Loucy (cell line): ENCODE measurements around the gene MGAT5B.
"Not testable (repeated sequence)": the region's sequence is repeated elsewhere in the genome, so short reads cannot be mapped to it uniquely, and the experiment has no call there.

ENCODE experiments used
- H2AFZ ChIP-seq: fragments of 200-600 bp; sonication (generic); 2 replicates; pipeline ENCODE4 v1.6.0; 2016; ENCODE audit warnings: antibody characterized with exemption, mild to moderate bottlenecking, low read length, moderate library complexity
- H3F3A ChIP-seq: fragments of 200-600 bp; 2 replicates; pipeline ENCODE4 v1.6.0; 2016; ENCODE audit warnings: antibody characterized with exemption, low read depth, mild to moderate bottlenecking
- H3K27me3 ChIP-seq: fragments of 200-600 bp; sonication (generic); 2 replicates; pipeline ENCODE4 v1.6.1; 2014; ENCODE audit warnings: low read length, mild to moderate bottlenecking; ENCODE audit not compliant: insufficient read depth, poor library complexity, severe bottlenecking
- H3K36me3 ChIP-seq: fragments of 200-600 bp; sonication (generic); 2 replicates; pipeline ENCODE4 v1.6.1; 2016; ENCODE audit warnings: low read length; ENCODE audit not compliant: insufficient read depth
- H3K4me1 ChIP-seq: fragments of 200-600 bp; sonication (generic); 2 replicates; pipeline ENCODE4 v1.5.1; 2014; ENCODE audit warnings: low read length, mild to moderate bottlenecking; ENCODE audit not compliant: insufficient read depth, poor library complexity, severe bottlenecking
- H3K4me2 ChIP-seq: fragments of 200-600 bp; sonication (generic); 2 replicates; pipeline ENCODE4 v1.6.0; 2014; ENCODE audit warnings: antibody characterized with exemption, low read length, low read depth, mild to moderate bottlenecking; ENCODE audit not compliant: poor library complexity, severe bottlenecking
- H3K4me3 ChIP-seq: fragments of 200-600 bp; sonication (generic); 2 replicates; pipeline ENCODE4 v1.5.1; 2014; ENCODE audit warnings: low read length, mild to moderate bottlenecking, mixed read lengths; ENCODE audit not compliant: poor library complexity, severe bottlenecking
- H3K79me2 ChIP-seq: fragments of 200-600 bp; sonication (generic); 2 replicates; pipeline ENCODE4 v1.6.1; 2014; ENCODE audit warnings: low read length; ENCODE audit not compliant: insufficient read depth
- H3K9ac ChIP-seq: fragments of 200-600 bp; sonication (generic); 2 replicates; pipeline ENCODE4 v1.6.0; 2014; ENCODE audit warnings: mild to moderate bottlenecking, low read depth, low read length, moderate library complexity; ENCODE audit not compliant: poor library complexity, severe bottlenecking
- H3K9me2 ChIP-seq: fragments of 200-600 bp; sonication (generic); replicated peaks from 2 replicates; pipeline ENCODE4 v1.6.1; 2016; ENCODE audit warnings: low read depth, low read length, mixed read lengths
- H3K9me3 ChIP-seq: fragments of 200-600 bp; sonication (generic); 2 replicates; pipeline ENCODE4 v1.6.1; 2014; ENCODE audit warnings: mild to moderate bottlenecking, antibody characterized with exemption, low read length, low read depth; ENCODE audit not compliant: insufficient read depth
- H4K20me1 ChIP-seq: fragments of 200-600 bp; sonication (generic); 2 replicates; pipeline ENCODE4 v1.6.0; 2014; ENCODE audit warnings: antibody characterized with exemption, low read length, mild to moderate bottlenecking; ENCODE audit not compliant: insufficient read depth, poor library complexity, severe bottlenecking
- EZH2phosphoT487 ChIP-seq: fragments of 200-600 bp; IDR thresholded peaks from 2 replicates; pipeline ENCODE4 v1.6.1; 2018; ENCODE audit warnings: antibody characterized with exemption, mild to moderate bottlenecking, moderate library complexity, borderline replicate concordance
- TF ChIP-seq, protein P1 (sequence below): fragments of 200-600 bp; sonication (generic); conservative IDR thresholded peaks from 2 replicates; pipeline ENCODE4 v1.5.1; 2014; ENCODE audit warnings: mild to moderate bottlenecking, antibody characterized with exemption, low read length

The MGAT5B gene

DNA sequence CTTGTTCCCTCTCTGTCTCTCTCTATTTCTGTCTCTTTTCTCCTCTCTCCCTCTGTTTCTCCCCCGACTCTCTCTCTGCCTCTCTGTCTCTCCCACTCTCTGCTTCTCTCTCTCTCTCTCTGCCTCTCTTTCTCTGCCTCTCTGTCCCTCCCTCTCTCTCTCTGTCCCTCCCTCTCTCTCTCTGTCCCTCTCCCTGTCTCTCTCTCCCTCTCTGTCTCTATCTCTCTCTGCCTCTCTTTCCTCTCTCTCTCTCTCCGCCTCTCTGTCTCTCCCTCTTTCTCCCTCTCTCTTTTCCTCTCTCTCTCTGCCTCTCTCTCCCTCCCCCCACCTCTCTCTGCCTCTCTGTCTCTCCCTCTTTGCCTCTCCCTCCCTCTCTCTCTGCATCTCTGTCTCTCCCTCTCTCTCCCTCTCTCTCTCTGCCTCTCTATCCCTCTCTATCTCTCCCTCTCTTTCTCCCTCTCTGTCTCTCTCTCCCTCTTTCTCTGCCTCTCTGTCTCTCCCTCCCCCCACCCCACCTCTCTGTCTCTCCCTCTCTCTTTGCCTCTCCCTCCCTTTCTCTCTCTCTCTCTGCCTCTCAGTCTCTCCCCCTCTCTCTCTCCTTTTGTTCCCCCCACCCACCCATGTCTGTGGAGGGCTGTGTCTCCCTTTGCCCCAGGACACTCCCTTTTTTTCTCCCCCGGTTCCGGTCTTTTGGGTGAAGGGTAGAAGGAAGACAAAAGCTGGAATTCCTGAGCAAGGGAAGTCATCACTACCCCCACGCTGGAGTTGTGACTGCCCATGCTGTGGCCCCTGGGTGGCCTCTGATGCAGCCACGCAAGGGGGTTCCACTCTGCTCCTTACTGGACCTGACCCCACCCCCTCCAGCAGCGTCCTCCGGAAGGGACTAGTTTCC is 27.1 kb upstream of the MGAT5B start:
- Histone ChIP-seq H3K4me3 (no peak overlapping the region), H3K4me1 (peaks cover 25% of the 10 kb centered on the region), H3K4me2 (peak overlapping the region; percentile 61), H4K20me1 (no peaks in the 10 kb centered on the region), H3F3A (no peaks in the 10 kb centered on the region), H3K27me3 (no peaks in the 10 kb centered on the region), H3K79me2 (no peaks in the 10 kb centered on the region), H3K9me2 (no peaks in the 10 kb centered on the region), H3K9me3 (no peaks in the 10 kb centered on the region), H3K36me3 (no peaks in the 10 kb centered on the region), H2AFZ (peak overlapping the region; percentile 82), H3K9ac (peak overlapping the region; percentile 37)
- TF ChIP-seq EZH2phosphoT487 = no peak

DNA sequence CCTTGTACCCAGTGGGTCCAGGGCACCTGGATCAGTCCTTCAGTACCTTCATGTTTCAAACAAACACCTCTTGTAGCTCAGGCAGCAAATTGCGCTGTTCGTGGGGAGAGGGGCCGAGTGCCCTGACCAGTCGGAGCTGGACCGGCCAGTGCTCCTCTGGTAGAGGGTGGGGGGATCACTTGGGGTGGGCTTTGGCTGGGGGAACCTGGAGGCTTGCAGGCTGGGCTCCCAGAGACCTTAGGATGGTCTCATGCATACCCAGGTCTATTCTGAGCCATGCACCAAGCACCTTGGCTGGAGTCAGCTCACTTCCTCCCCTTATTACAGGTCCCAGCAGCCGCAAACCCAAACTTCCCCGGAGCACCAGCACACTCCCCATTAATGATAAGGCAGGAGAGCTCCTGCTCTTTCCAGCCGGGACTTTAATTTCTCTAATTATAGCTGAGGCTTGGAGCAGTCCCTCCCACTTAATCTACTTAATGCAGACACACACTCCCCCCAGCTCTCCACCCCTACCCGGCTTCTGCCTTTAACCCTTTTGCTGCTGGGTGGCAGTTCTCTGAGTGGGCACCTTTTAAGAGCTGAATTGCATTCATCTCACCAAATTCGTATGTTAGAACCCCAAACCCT is 26.3 kb upstream of the MGAT5B start:
- Histone ChIP-seq H3K9ac (no peak overlapping the region), H3K36me3 (no peaks in the 10 kb centered on the region), H3K4me2 (no peak overlapping the region), H3K9me2 (no peaks in the 10 kb centered on the region), H3F3A (no peaks in the 10 kb centered on the region), H3K79me2 (no peaks in the 10 kb centered on the region), H3K9me3 (no peaks in the 10 kb centered on the region), H3K4me1 (peaks cover 28% of the 10 kb centered on the region), H4K20me1 (no peaks in the 10 kb centered on the region), H3K4me3 (no peak overlapping the region), H3K27me3 (no peaks in the 10 kb centered on the region), H2AFZ (no peak overlapping the region)
- TF ChIP-seq EZH2phosphoT487 = no peak
- TF ChIP-seq, protein P1, sequence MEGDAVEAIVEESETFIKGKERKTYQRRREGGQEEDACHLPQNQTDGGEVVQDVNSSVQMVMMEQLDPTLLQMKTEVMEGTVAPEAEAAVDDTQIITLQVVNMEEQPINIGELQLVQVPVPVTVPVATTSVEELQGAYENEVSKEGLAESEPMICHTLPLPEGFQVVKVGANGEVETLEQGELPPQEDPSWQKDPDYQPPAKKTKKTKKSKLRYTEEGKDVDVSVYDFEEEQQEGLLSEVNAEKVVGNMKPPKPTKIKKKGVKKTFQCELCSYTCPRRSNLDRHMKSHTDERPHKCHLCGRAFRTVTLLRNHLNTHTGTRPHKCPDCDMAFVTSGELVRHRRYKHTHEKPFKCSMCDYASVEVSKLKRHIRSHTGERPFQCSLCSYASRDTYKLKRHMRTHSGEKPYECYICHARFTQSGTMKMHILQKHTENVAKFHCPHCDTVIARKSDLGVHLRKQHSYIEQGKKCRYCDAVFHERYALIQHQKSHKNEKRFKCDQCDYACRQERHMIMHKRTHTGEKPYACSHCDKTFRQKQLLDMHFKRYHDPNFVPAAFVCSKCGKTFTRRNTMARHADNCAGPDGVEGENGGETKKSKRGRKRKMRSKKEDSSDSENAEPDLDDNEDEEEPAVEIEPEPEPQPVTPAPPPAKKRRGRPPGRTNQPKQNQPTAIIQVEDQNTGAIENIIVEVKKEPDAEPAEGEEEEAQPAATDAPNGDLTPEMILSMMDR = no peak

DNA sequence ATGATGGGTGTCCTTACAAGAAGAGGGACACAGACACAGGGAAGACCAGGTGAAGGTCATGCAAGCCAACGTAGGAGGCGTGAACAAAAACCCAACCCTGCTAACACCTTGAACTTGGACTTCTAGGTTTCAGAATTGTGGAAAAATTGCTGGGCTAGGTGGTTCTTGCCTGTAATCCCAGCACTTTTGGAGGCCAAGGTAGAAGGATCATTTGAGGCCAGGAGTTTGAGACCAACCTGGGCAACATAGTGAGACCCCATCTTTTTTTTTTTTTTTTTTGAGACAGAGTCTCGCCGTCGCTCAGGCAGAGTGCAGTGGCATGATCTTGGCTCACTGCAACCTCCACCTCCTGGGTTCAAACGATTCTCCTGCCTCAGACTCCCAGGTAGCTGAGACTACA is 25.1 kb upstream of the MGAT5B start:
- not testable (repeated sequence) for H3K36me3 ChIP-seq, H3K4me3 ChIP-seq, H3K27me3 ChIP-seq, H3K9me3 ChIP-seq, H3F3A ChIP-seq, H3K79me2 ChIP-seq, H4K20me1 ChIP-seq, H2AFZ ChIP-seq, H3K9me2 ChIP-seq, H3K4me2 ChIP-seq, H3K9ac ChIP-seq
- H3K4me1 ChIP-seq = peaks cover 28% of the 10 kb centered on the region

DNA sequence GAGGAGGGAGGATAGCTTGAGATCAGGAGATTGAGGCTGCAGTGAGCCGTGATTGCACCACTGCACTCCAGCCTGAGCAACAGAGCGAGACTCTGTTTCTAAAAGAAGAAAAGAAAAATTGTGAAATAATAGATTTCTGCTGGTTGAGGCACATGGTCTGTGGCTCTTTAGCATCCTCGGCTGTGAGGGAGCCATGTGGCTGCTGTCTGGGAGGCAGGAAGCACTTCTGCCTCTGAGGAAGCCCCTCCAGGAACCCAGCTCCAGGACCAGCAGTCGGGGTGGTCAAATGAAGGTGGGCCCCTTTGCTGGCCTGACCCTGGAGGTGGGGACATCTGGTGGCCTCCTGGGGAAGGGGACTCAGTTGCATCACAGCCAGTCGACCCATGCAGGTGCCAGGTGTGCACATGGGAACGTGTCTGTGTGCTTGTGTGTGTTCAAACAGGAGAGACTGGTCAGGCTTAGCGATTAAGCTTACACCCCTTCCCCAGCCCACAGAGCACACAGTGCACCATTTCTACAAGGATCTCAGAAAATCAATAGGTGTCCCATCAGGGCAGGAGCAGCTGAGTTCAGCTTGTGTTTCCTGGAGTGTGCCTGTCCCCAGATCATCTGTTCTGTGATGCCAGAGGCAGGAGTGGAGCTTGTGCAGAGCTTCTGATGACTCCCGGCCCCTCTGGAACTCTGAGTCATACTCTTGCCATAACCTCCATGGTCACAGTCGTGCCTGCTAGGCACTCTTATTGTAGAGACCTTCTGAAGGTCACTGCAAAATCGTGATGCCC is 24.3 kb upstream of the MGAT5B start:
- no peaks in the 10 kb centered on the region for H3K9me3 ChIP-seq
- TF ChIP-seq, protein P1 = 0 out of 2 replicates have a peak, but pooled peaks have one; percentile 26
- no peak for TF ChIP-seq EZH2phosphoT487
- no peak overlapping the region for H3K4me2 ChIP-seq
- no peak overlapping the region for H3K4me3 ChIP-seq
- no peaks in the 10 kb centered on the region for H3K27me3 ChIP-seq
- no peak overlapping the region for H2AFZ ChIP-seq
- H4K20me1 ChIP-seq = no peaks in the 10 kb centered on the region
- H3F3A ChIP-seq = no peaks in the 10 kb centered on the region
- H3K9ac ChIP-seq = no peak overlapping the region
- H3K79me2 ChIP-seq = no peaks in the 10 kb centered on the region
- H3K36me3 ChIP-seq = no peaks in the 10 kb centered on the region
- no peaks in the 10 kb centered on the region for H3K9me2 ChIP-seq
- H3K4me1 ChIP-seq = peaks cover 28% of the 10 kb centered on the region
